Transverse colon (tissue), 4 donors: ENCODE data around the gene PSMC3IP. TPM values are rescaled to one million over a fixed set of nuclear protein-coding genes. Genes with fewer than 3 reads are reported as not detected.
A peak's percentile ranks its signal among the peaks of the same experiment; 100 is the strongest.

ENCODE experiments used
- DNase-seq: peaks from one replicate; pipeline ENCODE4 v3.0.0-alpha.2; 2019
- H3K27ac ChIP-seq, 4 donors: fragments of 200-600 bp; sonication (generic); 2 replicates each; pipeline ENCODE4 v1.5.1; 2016 to 2018; ENCODE audit warnings: inconsistent platforms in 4 of 4
- H3K27me3 ChIP-seq: fragments of 200-600 bp; sonication (generic); 2 replicates; pipeline ENCODE4 v1.5.1; 2017; ENCODE audit warnings: inconsistent platforms
- H3K36me3 ChIP-seq, 4 donors: fragments of 200-600 bp; sonication (generic); 2 replicates each; pipeline ENCODE4 v1.5.1; 2017 to 2019; ENCODE audit warnings: inconsistent platforms in 4 of 4
- H3K4me1 ChIP-seq, 4 donors: fragments of 200-600 bp; sonication (generic); 2 replicates each; pipeline ENCODE4 v1.5.1; 2017 to 2020; ENCODE audit warnings: inconsistent platforms in 4 of 4
- H3K4me3 ChIP-seq, 4 donors: fragments of 200-600 bp; sonication (generic); 1 replicate in 1 of 4; 2 replicates in 3 of 4; pipeline versions ENCODE4 v1.5.1 to v1.6.1; 2017 to 2019; ENCODE audit warnings: inconsistent platforms in 4 of 4
- H3K9me3 ChIP-seq, 2 donors: fragments of 200-600 bp; sonication (generic); 2 replicates each; pipeline ENCODE4 v1.5.1; 2017 to 2019; ENCODE audit warnings: inconsistent platforms in 2 of 2
- CTCF ChIP-seq, 5 experiments: fragments of 200-600 bp in 3 of 5; fragments of 450-650 bp in 2 of 5; sonication (generic) in 3 of 5; IDR thresholded peaks; 1 replicate in 2 of 5; 2 replicates in 3 of 5; pipeline ENCODE4 v1.5.1; 2016 to 2017; ENCODE audit warnings: antibody characterized with exemption in 5 of 5, inconsistent platforms in 3 of 5, mild to moderate bottlenecking in 2 of 5, moderate library complexity in 1 of 5
- EP300 ChIP-seq: sonication (generic); formaldehyde crosslinking; IDR thresholded peaks from one replicate; pipeline ENCODE4 v1.6.1; 2017; ENCODE audit warnings: antibody characterized with exemption, low read depth
- POLR2A ChIP-seq: fragments of 450-650 bp; IDR thresholded peaks from one replicate; pipeline ENCODE4 v1.6.1; 2016; ENCODE audit warnings: antibody characterized with exemption, mild to moderate bottlenecking, moderate library complexity
- POLR2AphosphoS5 ChIP-seq, 3 donors: sonication (generic); formaldehyde crosslinking; IDR thresholded peaks; one replicate each; pipeline ENCODE4 v1.6.1; 2016; ENCODE audit warnings: antibody characterized with exemption in 3 of 3
- WGBS, 2 donors: methylation state at CpG; one replicate each; pipeline ENCODE4 v1.1.5; 2018; ENCODE audit warnings: low coverage in 1 of 2; 5-methylcytosine and 5-hydroxymethylcytosine counted together
- in situ Hi-C, 4 donors: fragments of 200-750 bp; cut with MboI; loops; one replicate each; pipeline versions ENCODE4 v1.15.0 to v1.15.1; 2017; ENCODE audit warnings: low sequenced_read_pairs in 3 of 4, low pct_ligation_motif_present in 1 of 4, low pct_unique_long_range_greater_than_20kb in 1 of 4
- intact Hi-C: fragments of 100-400 bp; cut with DNase I; formaldehyde crosslinking; loops from one replicate; pipeline ENCODE4 v1.15.1; 2023; ENCODE audit warnings: low total_unique reads
- total RNA-seq, 4 donors: library from RNA; depleted of rRNA; stranded (reverse); fragments of >200 nt; gene quantifications; one replicate each; pipeline ENCODE4 v1.1.0, GENCODE V29; 2016

PSMC3IP gene
- total RNA-seq, 4 donors from 2014 or later, result 0.96 to 2.6 (median 1.3) TPM; not detected in 1

GRCh38 chr17:42565523-42566214, 11.9 kb downstream of the PSMC3IP start:
- no peak overlapping the region for H3K4me3 ChIP-seq
- intact Hi-C loops (no loop called here), in situ Hi-C loops (no loop called here)
- 60 to 91% methylated on average over 1 to 16 of the region's 16 CpGs for WGBS, 2 donors
- H3K36me3 ChIP-seq, result peaks cover 0 to 26% (median 15%) of the 10 kb centered on the region in 4 donors
- DNase-seq, result no peak
- H3K27me3 ChIP-seq, result no peaks in the 10 kb centered on the region
- H3K4me1 ChIP-seq, result peaks cover 18 to 49% (median 45%) of the 10 kb centered on the region in 4 donors
- no peaks in the 10 kb centered on the region for H3K9me3 ChIP-seq
- no peak for TF ChIP-seq POLR2A
- TF ChIP-seq EP300, result no peak
- TF ChIP-seq CTCF (IDR thresholded peaks at IDR 0.05), result no peak
- TF ChIP-seq POLR2AphosphoS5 (IDR thresholded peaks at IDR 0.05), result no peak
- peak overlapping the region; percentile 87 to 96 (median 94) for H3K27ac ChIP-seq

- DNase-seq, result no peak
- in situ Hi-C loops (no loop called here), intact Hi-C loops (no loop called here)
- 33 to 87% methylated on average over 1 to 15 of the region's 15 CpGs for WGBS, 2 donors
- H3K27ac ChIP-seq, result no peak overlapping the region
- H3K4me1 ChIP-seq, result peaks cover 18 to 50% (median 46%) of the 10 kb centered on the region in 4 donors
- H3K36me3 ChIP-seq, result peaks cover 0 to 19% (median 12%) of the 10 kb centered on the region in 4 donors
- TF ChIP-seq EP300 (no peak), CTCF (IDR thresholded peaks at IDR 0.05) (no peak), POLR2A (no peak), POLR2AphosphoS5 (IDR thresholded peaks at IDR 0.05) (no peak)
- no peaks in the 10 kb centered on the region for H3K27me3 ChIP-seq
- no peak overlapping the region for H3K4me3 ChIP-seq
- H3K9me3 ChIP-seq, result no peaks in the 10 kb centered on the region
Observed at GRCh38 chr17:42564815-42565522, 12.6 kb downstream of the PSMC3IP start.

GRCh38 chr17:42563950-42564349, 13.6 kb downstream of the PSMC3IP start:
- H3K27me3 ChIP-seq, result no peaks in the 10 kb centered on the region
- 83 to 87% methylated on average over 2 to 9 of the region's 9 CpGs for whole genome bisulfite sequencing, 2 donors
- peak overlapping the region in 3 of 4 donors; percentile 88 to 93 (median 92) for H3K27ac ChIP-seq
- TF ChIP-seq POLR2AphosphoS5 (IDR thresholded peaks at IDR 0.05) (no peak), EP300 (no peak), CTCF (IDR thresholded peaks at IDR 0.05) (no peak), POLR2A (no peak)
- H3K4me1 ChIP-seq, result peaks cover 18 to 60% (median 52%) of the 10 kb centered on the region in 4 donors
- no peak for DNase-seq
- peaks cover 0 to 9% (median 4%) of the 10 kb centered on the region in 4 donors for H3K36me3 ChIP-seq
- H3K4me3 ChIP-seq, result peak overlapping the region in 1 of 4 donors; percentile 92
- intact Hi-C loops (no loop called here), in situ Hi-C loops (no loop called here)
- no peaks in the 10 kb centered on the region for H3K9me3 ChIP-seq

- peak; percentile 40 for DNase-seq
- Histone ChIP-seq H3K4me3 (peak overlapping the region in 2 of 4 donors; percentile 66 to 92), H3K36me3 (peaks cover 0 to 6% (median under 1%) of the 10 kb centered on the region in 4 donors), H3K4me1 (peaks cover 18 to 62% (median 52%) of the 10 kb centered on the region in 4 donors), H3K9me3 (no peaks in the 10 kb centered on the region), H3K27ac (peak overlapping the region in 3 of 4 donors; percentile 88 to 93 (median 92)), H3K27me3 (no peaks in the 10 kb centered on the region)
- no peak for TF ChIP-seq POLR2AphosphoS5 (IDR thresholded peaks at IDR 0.05)
- TF ChIP-seq POLR2A, result no peak
- no peak for TF ChIP-seq EP300
- TF ChIP-seq CTCF (IDR thresholded peaks at IDR 0.05), result no peak
- intact Hi-C loops (no loop called here), in situ Hi-C loops (no loop called here)
- 32 to 33% methylated on average over 1 of the region's 1 CpG for WGBS, 2 donors
Observed at GRCh38 chr17:42563543-42563942, 14.0 kb downstream of the PSMC3IP start.
